GM23248 (cell line): ENCODE data around the gene OPCML. TPM values are rescaled to one million over a fixed set of nuclear protein-coding genes. Genes with fewer than 3 reads are reported as not detected.

Experiments used
- DNase-seq: peaks from one replicate; pipeline ENCODE4 v3.0.0-alpha.2; 2015
- H2AFZ ChIP-seq: fragments of 200-600 bp; sonication (generic); 2 replicates; pipeline ENCODE4 v1.6.1; 2016; ENCODE audit warnings: antibody characterized with exemption
- H3F3A ChIP-seq: fragments of 200-600 bp; sonication (generic); 2 replicates; pipeline ENCODE4 v1.6.1; 2016; ENCODE audit warnings: mild to moderate bottlenecking, antibody characterized with exemption, mixed run types; ENCODE audit not compliant: insufficient read depth
- H3K27ac ChIP-seq: fragments of 200-600 bp; sonication (generic); 2 replicates; pipeline ENCODE4 v1.5.1; 2016; ENCODE audit warnings: mild to moderate bottlenecking
- H3K27me3 ChIP-seq: fragments of 200-600 bp; sonication (generic); replicated peaks from 2 replicates; pipeline ENCODE4 v1.6.1; 2016; ENCODE audit warnings: mild to moderate bottlenecking; ENCODE audit not compliant: insufficient read depth
- H3K36me3 ChIP-seq: fragments of 200-600 bp; sonication (generic); 2 replicates; pipeline ENCODE4 v1.6.1; 2016; ENCODE audit warnings: low read depth, mild to moderate bottlenecking
- H3K4me1 ChIP-seq: fragments of 200-600 bp; sonication (generic); 2 replicates; pipeline ENCODE4 v1.6.1; 2016; ENCODE audit warnings: mild to moderate bottlenecking; ENCODE audit not compliant: insufficient read depth
- H3K4me2 ChIP-seq: fragments of 200-600 bp; sonication (generic); one replicate; pipeline ENCODE4 v1.6.1; 2016; ENCODE audit warnings: mild to moderate bottlenecking; ENCODE audit not compliant: unreplicated experiment
- H3K4me3 ChIP-seq: fragments of 200-600 bp; sonication (generic); 2 replicates; pipeline ENCODE4 v1.5.1; 2016; ENCODE audit warnings: mild to moderate bottlenecking
- H3K79me2 ChIP-seq: fragments of 200-600 bp; sonication (generic); 2 replicates; pipeline ENCODE4 v1.6.1; 2016; ENCODE audit warnings: mild to moderate bottlenecking; ENCODE audit not compliant: insufficient read depth
- H3K9ac ChIP-seq: fragments of 200-600 bp; sonication (generic); 2 replicates; pipeline ENCODE4 v1.6.1; 2016; ENCODE audit warnings: mild to moderate bottlenecking
- H3K9me2 ChIP-seq: fragments of 200-600 bp; sonication (generic); 2 replicates; pipeline ENCODE4 v1.6.1; 2016; ENCODE audit warnings: mixed run types, mild to moderate bottlenecking, moderate library complexity; ENCODE audit not compliant: insufficient read depth
- H3K9me3 ChIP-seq: fragments of 200-600 bp; sonication (generic); one replicate; pipeline ENCODE4 v1.6.1; 2017; ENCODE audit warnings: low read depth
- H4K20me1 ChIP-seq: fragments of 200-600 bp; sonication (generic); 2 replicates; pipeline ENCODE4 v1.6.0; 2016; ENCODE audit not compliant: insufficient read depth
- EZH2 ChIP-seq: fragments of 200-600 bp; sonication (generic); IDR thresholded peaks from 2 replicates; pipeline ENCODE4 v1.6.1; 2018; ENCODE audit warnings: antibody characterized with exemption, mild to moderate bottlenecking; ENCODE audit not compliant: insufficient read depth, poor library complexity, severe bottlenecking
- EZH2phosphoT487 ChIP-seq: fragments of 200-600 bp; sonication (generic); IDR thresholded peaks from 2 replicates; pipeline ENCODE4 v1.6.1; 2018; ENCODE audit warnings: antibody characterized with exemption, moderate library complexity, mild to moderate bottlenecking, low read depth; ENCODE audit not compliant: insufficient read depth
- WGBS, 2 experiments: methylation state at CpG; one replicate each; pipeline ENCODE4 v1.1.6; 2015 to 2017; ENCODE audit warnings: low lambda C conversion rate in 2 of 2, low coverage in 1 of 2; ENCODE audit errors: missing lambda C conversion rate in 2 of 2; 5-methylcytosine and 5-hydroxymethylcytosine counted together
- in situ Hi-C: fragments of 300-500 bp; cut with MboI; formaldehyde crosslinking; loops from 2 replicates; pipeline ENCODE4 v1.15.0; 2020
- polyA plus RNA-seq: library from polyadenylated mRNA; unstranded; fragments of >200 nt; fragmentation: Nextera tagmentation; extraction: Ambion mirVana; gene quantifications from 2 replicates; pipeline ENCODE4 v1.2.1, GENCODE V29; 2016
- total RNA-seq: library from RNA; depleted of rRNA; stranded (reverse); fragments of >200 nt; shearing (Covaris generic); gene quantifications from 2 replicates; pipeline ENCODE4 v1.2.3, GENCODE V29; 2014

OPCML gene
- total and polyA plus RNA-seq, 2 experiments from 2014 or later: 0.69 to 1.6 TPM

DNA sequence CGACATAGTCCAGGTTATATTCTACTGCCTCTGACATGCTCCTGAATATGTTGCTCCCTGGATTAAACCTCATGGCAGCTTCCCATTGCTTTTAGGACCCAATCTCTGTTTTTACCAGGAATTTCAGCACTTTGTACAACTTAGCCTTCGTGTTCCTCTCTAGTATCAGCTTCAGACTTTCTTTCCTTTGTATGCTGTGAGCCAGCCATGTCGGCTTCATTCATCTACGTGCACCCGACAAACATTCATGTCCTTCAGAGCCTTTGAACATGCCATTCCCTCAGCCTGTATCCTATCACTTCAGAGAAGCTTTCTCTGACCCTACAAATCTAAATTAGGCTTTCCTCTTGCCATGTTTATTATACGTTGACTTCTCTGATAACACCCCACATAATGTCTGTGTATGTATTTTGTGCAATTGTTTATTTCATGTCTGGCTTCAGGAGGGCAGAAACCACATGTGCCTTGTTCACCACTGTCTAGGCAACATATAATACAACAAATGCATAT lies 743.4 kb downstream of the OPCML start:
- TF ChIP-seq EZH2phosphoT487 (no peak), EZH2 (no peak)
- Histone ChIP-seq H3K27me3 (no peaks in the 10 kb centered on the region), H3K4me2 (no peak overlapping the region), H3K4me1 (no peaks in the 10 kb centered on the region), H3F3A (no peaks in the 10 kb centered on the region), H3K9me3 (no peaks in the 10 kb centered on the region), H4K20me1 (no peaks in the 10 kb centered on the region), H3K9me2 (no peaks in the 10 kb centered on the region), H2AFZ (no peak overlapping the region), H3K36me3 (no peaks in the 10 kb centered on the region), H3K4me3 (no peak overlapping the region), H3K79me2 (no peaks in the 10 kb centered on the region), H3K9ac (no peak overlapping the region), H3K27ac (no peak overlapping the region)
- 43 to 52% methylated on average over 6 of the region's 6 CpGs for WGBS, 2 experiments
- DNase-seq: no peak
- in situ Hi-C loops: no loop called here

DNA sequence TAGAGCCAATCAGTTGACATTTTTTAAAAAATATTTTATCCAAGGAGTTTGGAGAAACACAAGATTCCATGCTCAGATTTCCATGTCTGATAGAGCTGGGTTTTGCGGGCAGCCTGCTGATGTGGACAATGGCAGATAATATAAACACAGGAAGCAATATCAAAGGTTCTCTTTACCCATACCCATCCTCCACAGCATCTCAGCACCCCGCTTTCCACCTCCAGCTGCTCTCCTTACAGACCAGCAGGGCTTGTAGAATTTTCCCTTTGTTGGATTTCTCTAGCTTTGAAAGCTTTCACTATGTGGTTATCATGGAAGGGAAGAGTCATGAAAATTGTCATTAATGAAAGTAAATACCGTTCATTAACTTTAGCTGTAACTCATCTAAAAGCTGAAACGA lies 746.4 kb downstream of the OPCML start:
- Histone ChIP-seq H3K9me2 (no peaks in the 10 kb centered on the region), H3K4me2 (no peak overlapping the region), H3K9me3 (no peaks in the 10 kb centered on the region), H4K20me1 (no peaks in the 10 kb centered on the region), H3K79me2 (no peaks in the 10 kb centered on the region), H3K4me3 (no peak overlapping the region), H3K27ac (no peak overlapping the region), H2AFZ (no peak overlapping the region), H3K27me3 (no peaks in the 10 kb centered on the region), H3K4me1 (no peaks in the 10 kb centered on the region), H3F3A (no peaks in the 10 kb centered on the region), H3K9ac (no peak overlapping the region), H3K36me3 (no peaks in the 10 kb centered on the region)
- in situ Hi-C loops: no loop called here
- TF ChIP-seq EZH2: no peak
- no peak for TF ChIP-seq EZH2phosphoT487
- no peak for DNase-seq
- 13 to 16% methylated on average over 4 of the region's 4 CpGs for WGBS, 2 experiments

DNA sequence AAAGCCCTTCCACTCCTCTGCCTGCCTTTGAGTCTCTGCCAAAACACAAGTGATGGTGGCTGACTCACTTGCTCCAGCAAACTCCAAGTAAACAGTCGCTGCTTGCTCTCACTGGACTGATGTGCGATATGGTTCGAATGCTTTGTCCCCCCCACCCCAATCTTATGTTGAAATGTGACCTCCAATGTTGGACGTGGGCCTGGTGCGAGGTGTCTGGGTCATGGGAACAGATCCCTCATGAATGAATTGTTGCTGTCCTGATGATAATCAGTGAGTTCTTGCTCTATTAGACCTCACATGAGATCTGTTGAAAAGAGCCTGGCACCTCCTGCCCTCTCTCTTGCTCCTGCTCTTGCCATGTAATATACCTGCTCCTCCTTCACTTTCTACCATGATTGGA lies 747.9 kb downstream of the OPCML start:
- no peaks in the 10 kb centered on the region for H3F3A ChIP-seq
- no peak overlapping the region for H3K9ac ChIP-seq
- H3K9me2 ChIP-seq: no peaks in the 10 kb centered on the region
- no peaks in the 10 kb centered on the region for H4K20me1 ChIP-seq
- no peak overlapping the region for H3K4me3 ChIP-seq
- H3K27me3 ChIP-seq: no peaks in the 10 kb centered on the region
- no peaks in the 10 kb centered on the region for H3K9me3 ChIP-seq
- in situ Hi-C loops: no loop called here
- H3K4me2 ChIP-seq: no peak overlapping the region
- DNase-seq: peak; percentile 33
- WGBS, 2 experiments: 61 to 64% methylated on average over 5 of the region's 5 CpGs
- TF ChIP-seq EZH2 (no peak), EZH2phosphoT487 (no peak)
- no peak overlapping the region for H3K27ac ChIP-seq
- H3K36me3 ChIP-seq: no peaks in the 10 kb centered on the region
- no peaks in the 10 kb centered on the region for H3K79me2 ChIP-seq
- H3K4me1 ChIP-seq: 0 out of 2 replicates have a peak, but pooled peaks cover 3% of the 10 kb centered on the region
- H2AFZ ChIP-seq: no peak overlapping the region

DNA sequence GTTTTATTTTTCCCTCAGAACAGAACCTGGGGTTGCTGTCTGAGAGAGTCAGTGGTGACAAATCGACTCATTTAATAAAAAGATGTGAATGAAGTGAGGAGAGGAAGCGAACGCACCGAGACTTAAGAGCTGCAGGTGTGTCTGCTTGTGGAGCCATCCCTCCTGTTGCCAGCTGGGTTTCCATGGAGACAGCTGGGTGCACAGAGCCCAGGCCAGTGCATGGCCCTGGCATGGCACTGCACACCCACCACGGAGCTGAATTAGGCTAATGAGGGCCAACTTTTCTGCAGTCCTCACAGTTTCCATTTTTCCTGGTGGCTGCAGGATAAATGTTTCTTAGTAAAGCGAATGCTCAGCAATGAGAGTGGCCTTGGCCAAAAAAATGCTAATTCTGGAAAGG lies 750.2 kb downstream of the OPCML start:
- H3K27me3 ChIP-seq: peaks cover 5% of the 10 kb centered on the region; the same call in 1 of the 2 replicates
- WGBS, 2 experiments: 34 to 39% methylated on average over 6 of the region's 6 CpGs
- no peak overlapping the region for H3K9ac ChIP-seq
- no peak overlapping the region for H3K4me2 ChIP-seq
- no peak overlapping the region for H2AFZ ChIP-seq
- H3K9me3 ChIP-seq: no peaks in the 10 kb centered on the region
- in situ Hi-C loops: no loop called here
- DNase-seq: no peak
- no peak overlapping the region for H3K4me3 ChIP-seq
- no peaks in the 10 kb centered on the region for H3K79me2 ChIP-seq
- H3F3A ChIP-seq: no peaks in the 10 kb centered on the region
- no peaks in the 10 kb centered on the region for H3K36me3 ChIP-seq
- 0 out of 2 replicates have a peak, but pooled peaks cover 7% of the 10 kb centered on the region for H3K4me1 ChIP-seq
- TF ChIP-seq EZH2phosphoT487 (no peak), EZH2 (no peak)
- H4K20me1 ChIP-seq: no peaks in the 10 kb centered on the region
- H3K27ac ChIP-seq: no peak overlapping the region
- no peaks in the 10 kb centered on the region for H3K9me2 ChIP-seq

DNA sequence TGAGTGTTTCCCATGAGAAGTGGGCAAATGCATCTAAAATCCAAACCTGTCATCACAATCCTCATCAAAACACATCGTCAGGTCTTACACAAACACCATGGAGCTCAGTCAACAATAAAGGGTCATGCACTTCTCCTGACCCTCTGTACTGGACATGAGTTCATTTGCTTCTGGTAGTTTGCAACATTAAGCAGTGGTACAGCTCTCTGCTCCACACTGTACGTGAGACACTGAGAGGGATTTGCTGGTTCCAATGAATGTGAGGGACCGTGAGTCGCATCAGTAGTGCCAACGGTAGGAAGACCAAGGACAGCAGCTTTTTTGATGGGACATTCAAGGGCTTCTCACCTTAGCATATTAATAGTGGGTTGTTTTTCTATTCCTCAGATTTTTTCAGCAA lies 752.3 kb downstream of the OPCML start:
- Histone ChIP-seq H3K9me3 (no peaks in the 10 kb centered on the region), H3K27me3 (peaks cover 5% of the 10 kb centered on the region; the same call in 1 of the 2 replicates), H3K79me2 (no peaks in the 10 kb centered on the region), H4K20me1 (no peaks in the 10 kb centered on the region), H3K4me1 (0 out of 2 replicates have a peak, but pooled peaks cover 7% of the 10 kb centered on the region), H2AFZ (no peak overlapping the region), H3K9ac (no peak overlapping the region), H3F3A (no peaks in the 10 kb centered on the region), H3K4me3 (no peak overlapping the region), H3K9me2 (no peaks in the 10 kb centered on the region), H3K4me2 (no peak overlapping the region), H3K27ac (no peak overlapping the region), H3K36me3 (no peaks in the 10 kb centered on the region)
- no peak for DNase-seq
- in situ Hi-C loops: no loop called here
- 72 to 81% methylated on average over 5 of the region's 5 CpGs for WGBS, 2 experiments
- TF ChIP-seq EZH2: no peak
- no peak for TF ChIP-seq EZH2phosphoT487
